DND-41 (cell line): ENCODE measurements around the gene GANAB.

Experiments
- ATAC-seq: fragments of 200-7000 bp; cut with Tn5 transposase; 3 replicates; pipeline ENCODE4 v1.9.1; 2021; ENCODE audit warnings: low read depth; ENCODE audit not compliant: insufficient read depth
- DNase-seq: peaks from one replicate; pipeline ENCODE4 v3.0.0-alpha.2; 2020
- H2AFZ ChIP-seq: 2 replicates; pipeline ENCODE4 v1.6.0; 2012; ENCODE audit warnings: low read depth, low read length
- H3K27ac ChIP-seq: 2 replicates; pipeline ENCODE4 v1.5.1; 2012; ENCODE audit warnings: low read length, inconsistent platforms
- H3K27me3 ChIP-seq: fragments of 200-600 bp; sonication (generic); 2 replicates; pipeline ENCODE4 v1.6.0; 2012; ENCODE audit warnings: low read length, mild to moderate bottlenecking, inconsistent platforms; ENCODE audit not compliant: insufficient read depth, poor library complexity
- H3K36me3 ChIP-seq: 2 replicates; pipeline ENCODE4 v1.5.1; 2012; ENCODE audit warnings: low read length, inconsistent platforms; ENCODE audit not compliant: insufficient read depth
- H3K4me1 ChIP-seq: 2 replicates; pipeline ENCODE4 v1.5.1; 2012; ENCODE audit warnings: mild to moderate bottlenecking, low read length; ENCODE audit not compliant: insufficient read depth
- H3K4me2 ChIP-seq: 2 replicates; pipeline ENCODE4 v1.6.0; 2012; ENCODE audit warnings: mild to moderate bottlenecking, moderate library complexity, low read length, inconsistent platforms; ENCODE audit not compliant: insufficient read depth
- H3K4me3 ChIP-seq, 2 experiments: fragments of 200-600 bp in 1 of 2; shearing (Covaris generic) in 1 of 2; 2 replicates each; pipeline ENCODE4 v1.5.1; 2012 to 2016; ENCODE audit warnings: inconsistent platforms in 2 of 2, low read length in 2 of 2, mild to moderate bottlenecking in 2 of 2, low read depth in 1 of 2, moderate library complexity in 1 of 2
- H3K79me2 ChIP-seq: 2 replicates; pipeline ENCODE4 v1.6.0; 2012; ENCODE audit warnings: low read length, inconsistent platforms; ENCODE audit not compliant: insufficient read depth
- H3K9ac ChIP-seq: 2 replicates; pipeline ENCODE4 v1.6.0; 2012; ENCODE audit warnings: low read depth, mild to moderate bottlenecking, inconsistent platforms, low read length, moderate library complexity
- H3K9me3 ChIP-seq: 2 replicates; pipeline ENCODE4 v1.5.1; 2012; ENCODE audit warnings: low read length, moderate library complexity, mild to moderate bottlenecking, inconsistent platforms; ENCODE audit not compliant: insufficient read depth, severe bottlenecking
- H4K20me1 ChIP-seq: 2 replicates; pipeline ENCODE4 v1.6.0; 2012; ENCODE audit warnings: low read length; ENCODE audit not compliant: insufficient read depth
- CTCF ChIP-seq: IDR thresholded peaks from 2 replicates; pipeline ENCODE4 v1.5.1; 2012; ENCODE audit warnings: borderline replicate concordance, low read length, moderate library complexity, mild to moderate bottlenecking; ENCODE audit not compliant: poor library complexity, severe bottlenecking; ENCODE audit errors: extremely low read depth
- EZH2 ChIP-seq: IDR thresholded peaks from 3 replicates; pipeline ENCODE4 v1.6.1; 2012; ENCODE audit warnings: borderline replicate concordance, low read depth, mild to moderate bottlenecking, moderate library complexity, low read length, inconsistent platforms; ENCODE audit not compliant: severe bottlenecking

GANAB gene

DNA sequence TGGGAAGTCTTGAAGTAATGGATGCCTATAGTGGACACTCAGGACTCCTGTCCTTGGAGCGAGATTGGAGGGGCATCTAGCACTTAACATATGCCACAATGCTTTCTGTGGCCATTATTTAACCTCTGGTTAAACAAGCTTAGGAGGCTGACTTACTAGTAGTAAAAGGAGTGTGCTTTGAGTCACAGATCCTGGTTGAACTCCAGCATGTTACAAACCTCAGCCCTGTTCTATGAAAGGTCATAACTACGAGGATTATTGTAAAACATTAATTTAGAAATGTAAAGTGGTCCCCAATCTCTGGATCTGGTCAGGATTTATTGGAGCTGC, 26.7 kb upstream of the GANAB start:
- H3K9ac ChIP-seq, result 0 out of 2 replicates have a peak overlapping the region, but pooled peaks have one; percentile 90

GRCh38 chr11:62671608-62672389, 25.4 kb upstream of the GANAB start, which contains the start of the genes LBHD1 and UQCC3:
LBHD1 (minus strand) TSS chr11:62672267; CDS start chr11:62670031, 2,236 bp downstream.
UQCC3 (plus strand) TSS chr11:62671673; CDS start chr11:62671746, 73 bp downstream.
- H3K27me3 ChIP-seq, result no peaks in the 10 kb centered on the region
- H3K4me2 ChIP-seq, result peak within 1 kb of the TSS; percentile 82
- H4K20me1 ChIP-seq, result peaks cover 4% of the 10 kb centered on the region; the same call in 1 of the 2 replicates
- H3K4me1 ChIP-seq, result peaks cover 59% of the 10 kb centered on the region
- peak within 1 kb of the TSS; percentile 90 for H3K9ac ChIP-seq
- H2AFZ ChIP-seq, result peak within 1 kb of the TSS; percentile 81
- peaks cover 47% of the 10 kb centered on the region for H3K36me3 ChIP-seq
- DNase-seq (peak; percentile 85), ATAC-seq (peak; percentile 88)
- TF ChIP-seq EZH2 (no peak), CTCF (no peak)
- peak within 1 kb of the TSS; percentile 77 to 91 for H3K4me3 ChIP-seq
- H3K9me3 ChIP-seq, result no peaks in the 10 kb centered on the region
- H3K79me2 ChIP-seq, result peaks cover 78% of the 10 kb centered on the region
- H3K27ac ChIP-seq, result peak within 1 kb of the TSS; percentile 94

More for the DNA sequence above, 26.7 kb upstream of the GANAB start:
- TF ChIP-seq EZH2 (no peak), CTCF (no peak)
- no peaks in the 10 kb centered on the region for H3K27me3 ChIP-seq
- peaks cover 60% of the 10 kb centered on the region for H3K4me1 ChIP-seq
- H3K4me2 ChIP-seq, result peak overlapping the region; percentile 82
- H3K27ac ChIP-seq, result no peak overlapping the region
- no peak overlapping the region for H2AFZ ChIP-seq
- ATAC-seq (no peak), DNase-seq (no peak)
- H3K9me3 ChIP-seq, result no peaks in the 10 kb centered on the region
- peaks cover 4% of the 10 kb centered on the region; the same call in 1 of the 2 replicates for H4K20me1 ChIP-seq
- peaks cover 78% of the 10 kb centered on the region for H3K79me2 ChIP-seq
- H3K36me3 ChIP-seq, result peaks cover 48% of the 10 kb centered on the region
- H3K4me3 ChIP-seq, result peak overlapping the region in 1 of 2 experiments; percentile 91; a peak in 1 of 4 replicates

- peak overlapping the region; percentile 94 for H3K27ac ChIP-seq
- H3K36me3 ChIP-seq, result peaks cover 47% of the 10 kb centered on the region
- H3K4me3 ChIP-seq, result peak overlapping the region; percentile 77 to 91
- no peaks in the 10 kb centered on the region for H3K9me3 ChIP-seq
- TF ChIP-seq EZH2 (no peak), CTCF (no peak)
- H4K20me1 ChIP-seq, result peaks cover 8% of the 10 kb centered on the region
- no peak for DNase-seq
- H3K4me1 ChIP-seq, result peaks cover 59% of the 10 kb centered on the region
- H3K4me2 ChIP-seq, result peak overlapping the region; percentile 82
- H3K9ac ChIP-seq, result peak overlapping the region; percentile 90
- peaks cover 78% of the 10 kb centered on the region for H3K79me2 ChIP-seq
- ATAC-seq, result peak; percentile 23
- H2AFZ ChIP-seq, result peak overlapping the region; percentile 81
- no peaks in the 10 kb centered on the region for H3K27me3 ChIP-seq
These were observed 24.8 kb upstream of the GANAB start for GRCh38 chr11:62671236-62671607.
